ENCODE data around the gene ADAMTS18.

The ADAMTS18 gene

GRCh38 chr16:77399066-77399465, 35.8 kb downstream of the ADAMTS18 start:
- in situ Hi-C loops (cut with HindIII; ENCODE audit: low sequenced_read_pairs) = no loop called here

- in situ Hi-C loops (cut with HindIII; ENCODE audit: low sequenced_read_pairs) = no loop called here
Measured at GRCh38 chr16:77398495-77398894, 36.3 kb downstream of the ADAMTS18 start.

- in situ Hi-C loops (cut with HindIII; ENCODE audit: low sequenced_read_pairs) = no loop called here
Measured at GRCh38 chr16:77396461-77396860, 38.4 kb downstream of the ADAMTS18 start.

- in situ Hi-C loops (cut with HindIII; ENCODE audit: low sequenced_read_pairs) = no loop called here
Measured at GRCh38 chr16:77394699-77395098, 40.1 kb downstream of the ADAMTS18 start.

- in situ Hi-C loops (cut with HindIII; ENCODE audit: low sequenced_read_pairs) = no loop called here
Measured at GRCh38 chr16:77393955-77394354, 40.9 kb downstream of the ADAMTS18 start.

GRCh38 chr16:77387815-77388209, 47.0 kb downstream of the ADAMTS18 start:
- in situ Hi-C loops (cut with HindIII; ENCODE audit: low sequenced_read_pairs) = no loop called here

GRCh38 chr16:77386831-77387814, 47.7 kb downstream of the ADAMTS18 start:
- in situ Hi-C loops (cut with HindIII; ENCODE audit: low sequenced_read_pairs) = no loop called here

- in situ Hi-C loops (cut with HindIII; ENCODE audit: low sequenced_read_pairs) = no loop called here
Measured at GRCh38 chr16:77385481-77385880, 49.4 kb downstream of the ADAMTS18 start.

GRCh38 chr16:77383606-77384187, 51.1 kb downstream of the ADAMTS18 start:
- in situ Hi-C loops (cut with HindIII; ENCODE audit: low sequenced_read_pairs) = no loop called here

GRCh38 chr16:77376358-77376757, 58.5 kb downstream of the ADAMTS18 start:
- in situ Hi-C loops (cut with HindIII; ENCODE audit: low sequenced_read_pairs) = no loop called here

GRCh38 chr16:77375396-77375795, 59.4 kb downstream of the ADAMTS18 start:
- in situ Hi-C loops (cut with HindIII; ENCODE audit: low sequenced_read_pairs) = no loop called here

- in situ Hi-C loops (cut with HindIII; ENCODE audit: low sequenced_read_pairs) = no loop called here
Measured at GRCh38 chr16:77374384-77374783, 60.5 kb downstream of the ADAMTS18 start.

GRCh38 chr16:77373726-77374125, 61.1 kb downstream of the ADAMTS18 start:
- in situ Hi-C loops (cut with HindIII; ENCODE audit: low sequenced_read_pairs) = no loop called here

- in situ Hi-C loops (cut with HindIII; ENCODE audit: low sequenced_read_pairs) = no loop called here
Measured at GRCh38 chr16:77364770-77365169, 70.1 kb downstream of the ADAMTS18 start.

GRCh38 chr16:77359065-77359502, 75.8 kb downstream of the ADAMTS18 start:
- in situ Hi-C loops (cut with HindIII; ENCODE audit: low sequenced_read_pairs) = no loop called here

- in situ Hi-C loops (cut with HindIII; ENCODE audit: low sequenced_read_pairs) = loop anchor here (5.0 kb wide), 1 partner anchor 51 kb away; no protein-coding TSS in a partner anchor
Measured at GRCh38 chr16:77353587-77354263, 81.1 kb downstream of the ADAMTS18 start.

GRCh38 chr16:77344341-77344740, 90.5 kb downstream of the ADAMTS18 start:
- in situ Hi-C loops (cut with HindIII; ENCODE audit: low sequenced_read_pairs) = no loop called here

GRCh38 chr16:77336637-77337036, 98.2 kb downstream of the ADAMTS18 start:
- in situ Hi-C loops (cut with HindIII; ENCODE audit: low sequenced_read_pairs) = no loop called here

GRCh38 chr16:77335652-77336234, 99.1 kb downstream of the ADAMTS18 start:
- in situ Hi-C loops (cut with HindIII; ENCODE audit: low sequenced_read_pairs) = no loop called here

GRCh38 chr16:77332792-77333191, 102.0 kb downstream of the ADAMTS18 start:
- in situ Hi-C loops (cut with HindIII; ENCODE audit: low sequenced_read_pairs) = no loop called here

Measured in DLD1 (cell line).